Stimulated activated CD4-positive, alpha-beta T cell treated with anti-CD3 and anti-CD28 coated beads, Interleukin-4, amount 100 ng/mL, for 1 hour (primary cell): ENCODE measurements around the gene CNTNAP2.

ENCODE experiments used
- DNase-seq: peaks from one replicate; pipeline ENCODE4 v3.0.0-alpha.2; 2020

Gene CNTNAP2

GRCh38 chr7:147298611-147299043 lies 1182.0 kb downstream of the CNTNAP2 start:
- no peak for DNase-seq

DNA sequence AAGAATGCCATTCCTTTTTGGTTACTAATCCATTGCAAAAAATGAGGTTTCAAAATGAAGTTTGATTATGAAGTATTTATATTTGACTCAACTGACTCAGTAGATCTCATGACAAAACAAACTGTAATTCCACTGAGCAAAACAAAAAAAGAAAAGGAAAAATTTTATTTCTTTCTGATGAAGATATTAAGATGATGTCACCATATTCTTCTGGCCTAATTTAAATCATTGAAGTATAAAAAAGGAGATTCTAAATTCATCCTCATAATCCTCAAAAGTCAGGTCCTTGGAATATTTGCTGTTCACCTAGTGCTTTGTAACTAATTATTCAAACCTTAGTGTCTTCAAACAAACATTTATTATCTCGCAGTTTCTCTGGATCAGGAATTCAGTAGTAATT lies 1183.7 kb downstream of the CNTNAP2 start:
- no peak for DNase-seq

DNA sequence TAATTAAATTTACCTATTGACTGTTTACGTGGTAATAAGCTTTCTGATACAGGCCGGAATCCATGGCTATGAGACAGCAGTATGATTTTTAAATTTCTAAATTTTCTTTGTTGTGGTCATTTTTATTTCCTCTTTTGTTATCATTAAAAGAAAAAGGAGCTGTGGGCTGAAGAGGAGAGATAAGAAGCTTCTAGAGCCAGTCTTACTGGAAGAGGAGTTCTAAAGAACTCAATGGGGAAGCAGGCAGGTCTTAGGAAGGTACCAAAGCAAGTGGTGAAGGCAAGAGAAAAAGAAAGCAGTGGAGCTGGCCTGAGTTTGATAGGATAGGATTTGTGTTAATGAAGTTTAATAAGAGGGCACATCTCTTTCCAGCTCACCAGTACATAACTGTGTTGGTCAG lies 1187.8 kb downstream of the CNTNAP2 start:
- no peak for DNase-seq

GRCh38 chr7:147305827-147306226 lies 1189.2 kb downstream of the CNTNAP2 start:
- no peak for DNase-seq

GRCh38 chr7:147308539-147308938 lies 1191.9 kb downstream of the CNTNAP2 start:
- DNase-seq: no peak

DNA sequence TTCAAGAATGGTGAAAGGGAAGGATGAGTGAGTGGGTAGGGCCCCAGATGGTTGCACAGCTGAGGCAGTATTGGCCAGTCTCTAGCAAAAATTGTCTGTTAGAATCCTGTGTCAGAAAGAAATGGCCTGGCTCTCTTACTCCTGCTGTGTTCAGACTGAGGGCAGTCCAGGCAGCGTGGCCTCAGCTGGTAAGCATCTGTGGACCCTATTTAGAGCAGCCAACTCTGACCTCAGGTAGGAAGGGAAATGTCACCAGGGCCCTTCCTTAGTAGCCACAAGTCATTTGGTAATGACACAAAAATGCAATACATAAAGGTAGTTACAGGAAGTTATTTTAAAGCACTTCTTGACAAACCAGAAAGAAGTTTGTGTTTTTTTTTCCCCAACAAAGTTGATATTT lies 1194.7 kb downstream of the CNTNAP2 start:
- no peak for DNase-seq

DNA sequence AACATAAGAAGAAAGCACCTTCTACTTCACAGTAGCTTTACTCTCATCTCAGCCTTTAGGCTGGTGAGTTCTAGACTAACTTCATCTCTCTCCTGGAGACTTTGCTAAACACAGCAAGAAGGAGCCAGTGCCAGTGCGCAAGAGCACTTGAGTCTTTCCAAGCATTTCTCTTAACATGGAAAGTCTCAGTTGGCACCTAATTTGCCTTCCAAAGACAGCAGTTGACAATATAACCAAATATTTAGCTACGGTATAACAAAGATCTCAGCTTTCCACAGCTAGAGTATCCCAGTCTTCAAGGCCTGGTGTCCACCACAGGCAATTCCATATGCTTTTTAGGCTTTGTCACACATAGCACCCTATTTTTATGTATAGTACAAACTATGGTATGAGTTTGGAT lies 1204.9 kb downstream of the CNTNAP2 start:
- no peak for DNase-seq

DNA sequence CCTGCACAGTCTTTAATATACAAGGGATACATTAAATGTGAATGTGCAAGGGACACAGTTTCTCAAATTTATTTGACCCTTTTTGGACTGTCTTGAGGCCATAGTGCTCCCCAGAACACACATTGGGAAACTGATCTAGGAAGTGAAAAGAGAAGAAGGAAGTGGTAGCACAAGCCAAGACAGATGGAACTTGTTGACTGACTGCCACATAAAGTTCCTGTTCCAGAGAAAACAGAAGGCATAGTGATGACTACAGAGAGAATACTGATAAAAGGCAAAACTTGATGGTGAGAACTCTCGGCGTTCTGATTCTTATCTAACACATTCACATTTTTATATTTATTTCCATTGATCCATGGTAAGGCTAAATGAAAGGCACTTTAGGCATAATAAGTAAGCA lies 1216.4 kb downstream of the CNTNAP2 start:
- no peak for DNase-seq

- no peak for DNase-seq
Observed at GRCh38 chr7:147363101-147363500, 1246.5 kb downstream of the CNTNAP2 start.

GRCh38 chr7:147376192-147376591 lies 1259.6 kb downstream of the CNTNAP2 start:
- DNase-seq: no peak

- no peak for DNase-seq
Observed at GRCh38 chr7:147380926-147381325, 1264.3 kb downstream of the CNTNAP2 start.

DNA sequence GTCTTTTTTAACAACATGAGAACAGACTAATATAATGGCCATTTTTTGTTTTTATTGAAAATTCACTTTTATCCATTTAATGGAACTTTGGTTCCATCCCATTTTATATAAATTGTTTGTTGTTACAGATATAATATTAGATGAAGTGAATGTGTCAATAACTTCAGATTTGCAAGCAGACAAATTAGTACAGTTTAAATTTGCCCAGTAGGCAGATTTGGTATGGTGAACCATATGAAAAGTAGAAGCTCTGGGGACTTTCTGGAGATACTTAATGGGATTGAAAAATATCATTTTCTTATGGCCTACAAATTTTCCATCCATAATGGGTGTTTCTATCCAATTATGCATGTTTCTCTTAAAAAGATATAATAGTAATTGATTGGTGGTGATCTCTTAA lies 1277.7 kb downstream of the CNTNAP2 start:
- no peak for DNase-seq

GRCh38 chr7:147400221-147400689 lies 1283.7 kb downstream of the CNTNAP2 start:
- DNase-seq: no peak

- DNase-seq: no peak
Observed at GRCh38 chr7:147400925-147401324, 1284.3 kb downstream of the CNTNAP2 start.

GRCh38 chr7:147405621-147406020 lies 1289.0 kb downstream of the CNTNAP2 start:
- DNase-seq: no peak

DNA sequence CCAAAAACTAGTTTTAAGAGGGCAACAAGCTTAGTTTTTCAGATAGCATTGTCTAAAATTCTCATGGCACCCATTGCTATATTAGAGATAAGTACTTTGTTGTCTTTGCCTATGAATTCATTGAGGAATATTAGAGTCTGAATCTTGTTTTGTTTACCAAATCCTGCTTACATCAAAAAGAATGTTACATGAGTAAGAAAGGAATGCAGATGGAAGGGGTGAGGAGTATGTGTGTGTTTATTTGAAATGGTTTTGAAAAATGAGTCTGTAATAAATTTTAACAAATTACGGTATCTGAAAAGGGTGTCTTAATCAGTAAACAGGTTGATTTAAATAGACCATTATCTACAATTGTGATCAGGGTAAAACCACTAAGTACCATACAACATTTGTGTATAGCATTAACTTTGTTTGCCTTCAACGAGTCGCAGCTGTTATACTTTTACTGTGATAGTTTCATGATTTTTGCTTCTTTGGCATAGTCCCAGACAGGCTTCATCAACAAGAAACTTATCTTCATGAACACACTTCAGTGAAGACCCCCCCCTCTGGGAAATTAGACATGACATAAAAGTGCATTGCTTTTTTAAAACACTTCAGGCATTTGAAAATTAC lies 1290.0 kb downstream of the CNTNAP2 start:
- DNase-seq: no peak

DNA sequence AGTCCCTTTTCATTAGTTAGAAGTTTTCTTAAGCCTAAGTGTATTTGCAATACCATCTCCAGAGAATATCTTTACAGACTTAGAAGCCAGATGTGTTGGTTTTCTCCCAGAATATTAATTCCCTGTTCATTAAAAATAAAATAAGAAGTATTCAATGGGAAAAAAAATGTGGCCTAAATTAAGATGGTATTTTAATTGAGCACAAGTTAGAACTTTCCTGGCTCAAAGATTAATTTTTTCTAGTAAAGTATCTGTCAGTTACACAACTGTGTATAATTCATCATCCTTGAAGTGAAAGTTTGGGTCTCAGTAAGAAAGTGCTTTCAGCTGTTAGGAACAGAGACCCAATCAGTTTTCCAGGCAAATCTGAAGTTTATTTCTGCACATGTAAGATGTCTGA lies 1294.5 kb downstream of the CNTNAP2 start:
- DNase-seq: no peak

DNA sequence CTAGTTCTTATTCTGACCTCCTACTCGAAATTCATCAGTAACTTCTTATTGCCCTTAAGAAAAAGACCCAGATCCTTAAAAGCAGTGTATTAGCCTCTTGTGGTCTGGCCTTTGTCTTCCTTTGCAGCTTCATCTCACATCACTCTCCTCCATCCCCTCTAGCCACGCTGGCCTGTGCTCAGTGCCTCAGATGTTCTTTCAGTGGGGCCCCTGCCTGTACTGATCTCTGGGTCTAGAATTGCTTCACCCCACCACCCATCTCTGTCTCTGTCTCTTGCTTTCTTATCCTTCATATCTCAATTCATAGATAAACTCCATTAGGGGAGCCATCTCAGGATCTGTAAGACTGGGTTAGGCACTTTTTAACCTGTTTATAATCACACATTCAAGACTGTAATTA lies 1295.5 kb downstream of the CNTNAP2 start:
- no peak for DNase-seq

DNA sequence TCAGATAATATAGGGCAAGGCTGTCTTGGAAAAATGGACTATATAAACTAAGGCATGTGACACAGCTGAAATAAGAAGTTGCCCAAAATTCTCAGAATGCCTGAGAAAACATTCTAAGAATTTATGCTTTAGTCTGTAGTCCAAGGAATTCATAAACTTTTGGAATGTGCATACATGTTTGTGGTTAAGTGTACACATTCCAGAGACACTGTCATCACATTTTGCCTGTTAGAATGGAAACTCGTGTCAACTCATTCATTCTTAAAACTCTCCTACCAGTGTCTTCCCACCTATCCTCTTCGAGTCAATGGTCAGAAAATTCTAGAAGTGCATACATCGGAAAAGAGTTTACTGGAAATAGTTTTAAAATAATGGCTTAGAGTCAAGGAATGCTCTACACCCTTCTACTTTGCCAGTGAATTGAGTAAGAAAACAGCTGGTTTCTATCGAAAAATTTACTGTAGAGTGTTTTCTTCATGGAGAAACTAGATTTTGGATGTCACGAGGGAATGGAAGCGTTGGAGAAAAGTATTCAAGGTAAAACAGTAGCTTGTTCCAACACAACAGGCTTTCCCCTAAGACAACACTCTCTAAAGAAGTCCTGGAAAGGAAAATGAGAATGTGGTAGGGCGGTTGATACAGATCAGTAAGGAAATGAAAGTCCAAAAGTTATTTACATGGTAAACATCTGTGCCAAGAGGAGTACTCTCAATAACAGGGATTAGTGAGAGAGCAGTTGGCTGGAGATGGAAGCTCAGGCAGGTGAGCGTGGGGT lies 1296.4 kb downstream of the CNTNAP2 start:
- no peak for DNase-seq

DNA sequence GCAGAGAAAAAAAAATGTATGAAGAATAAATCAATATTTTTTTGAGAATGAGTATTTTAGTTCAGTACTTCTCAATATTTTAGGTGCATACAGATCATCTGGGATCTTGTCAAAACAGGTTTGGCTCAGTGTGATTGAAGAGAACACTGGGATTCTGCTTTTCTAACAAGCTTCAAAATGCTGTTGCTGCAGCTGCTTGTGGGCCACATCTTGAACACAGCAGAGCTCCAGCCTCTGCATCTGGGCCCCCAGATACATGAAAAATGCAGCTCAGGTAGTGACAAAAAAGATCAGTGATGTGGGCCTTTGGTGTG lies 1296.9 kb downstream of the CNTNAP2 start:
- DNase-seq: no peak

GRCh38 chr7:147415991-147416390 lies 1299.4 kb downstream of the CNTNAP2 start:
- DNase-seq: no peak

GRCh38 chr7:147418966-147419365 lies 1302.4 kb downstream of the CNTNAP2 start:
- DNase-seq: no peak

DNA sequence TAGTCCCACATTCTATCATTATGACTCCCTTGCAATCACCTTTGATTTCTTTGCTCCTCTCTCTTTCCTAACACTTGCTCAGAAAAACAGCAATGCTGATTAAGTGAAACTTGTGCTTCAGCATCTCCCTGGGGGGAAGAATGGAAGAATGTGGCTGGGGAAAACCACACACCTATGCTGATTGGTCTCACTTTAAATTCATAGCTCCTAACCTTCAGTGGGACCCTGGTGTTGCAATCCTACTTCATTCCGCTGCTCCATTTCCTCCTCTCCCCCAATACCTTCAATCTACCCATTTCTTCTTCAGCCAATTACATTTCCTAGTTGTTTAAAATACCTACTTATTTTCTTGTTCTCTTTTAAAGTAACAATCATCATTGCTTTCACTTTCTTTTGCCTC lies 1307.3 kb downstream of the CNTNAP2 start:
- DNase-seq: no peak

DNA sequence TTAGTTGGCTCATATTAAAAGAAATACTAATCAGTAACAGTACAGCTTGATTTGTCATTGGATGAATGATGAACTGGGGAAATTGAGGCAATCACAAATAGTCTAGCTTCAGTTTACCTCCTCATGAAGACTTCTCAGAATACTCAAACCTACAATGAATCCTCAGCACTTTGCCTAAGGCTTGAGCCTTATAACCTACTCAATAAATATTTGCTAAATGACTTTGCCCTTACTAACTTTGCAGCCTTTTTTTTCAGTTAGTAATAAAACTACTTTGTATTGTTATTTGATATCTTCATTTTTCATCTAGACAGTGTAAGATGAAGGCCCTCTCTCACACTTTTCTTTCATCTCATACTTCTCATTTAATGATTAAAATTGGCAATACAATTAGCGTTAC lies 1311.5 kb downstream of the CNTNAP2 start:
- DNase-seq: no peak

DNA sequence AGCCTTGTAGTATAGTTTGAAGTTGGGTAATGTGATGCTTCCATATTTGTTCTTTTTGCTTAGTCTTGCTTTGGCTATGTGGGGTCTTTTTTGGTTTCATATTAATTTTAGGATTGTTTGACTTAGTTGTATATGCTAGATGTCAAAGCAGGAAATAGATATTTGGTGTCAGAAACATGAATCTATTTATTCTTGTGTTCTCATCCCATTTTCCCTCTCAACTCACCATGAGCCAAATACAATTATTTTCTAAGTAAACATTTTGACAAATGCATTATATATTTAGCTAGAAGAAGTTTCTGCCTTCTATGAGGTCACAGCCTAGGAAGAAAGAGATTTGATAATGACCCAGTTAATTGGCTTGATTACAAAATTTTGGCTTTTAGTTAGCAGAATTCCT lies 1313.4 kb downstream of the CNTNAP2 start:
- DNase-seq: no peak
